NCI-H128 (cell line): ENCODE results near the gene TNFRSF18.

Source experiments
- DNase-seq: peaks from one replicate; lab custom pipeline; 2025; ENCODE audit not compliant: unreplicated experiment; lab: John Stamatoyannopoulos, UW

TNFRSF18 gene

DNA sequence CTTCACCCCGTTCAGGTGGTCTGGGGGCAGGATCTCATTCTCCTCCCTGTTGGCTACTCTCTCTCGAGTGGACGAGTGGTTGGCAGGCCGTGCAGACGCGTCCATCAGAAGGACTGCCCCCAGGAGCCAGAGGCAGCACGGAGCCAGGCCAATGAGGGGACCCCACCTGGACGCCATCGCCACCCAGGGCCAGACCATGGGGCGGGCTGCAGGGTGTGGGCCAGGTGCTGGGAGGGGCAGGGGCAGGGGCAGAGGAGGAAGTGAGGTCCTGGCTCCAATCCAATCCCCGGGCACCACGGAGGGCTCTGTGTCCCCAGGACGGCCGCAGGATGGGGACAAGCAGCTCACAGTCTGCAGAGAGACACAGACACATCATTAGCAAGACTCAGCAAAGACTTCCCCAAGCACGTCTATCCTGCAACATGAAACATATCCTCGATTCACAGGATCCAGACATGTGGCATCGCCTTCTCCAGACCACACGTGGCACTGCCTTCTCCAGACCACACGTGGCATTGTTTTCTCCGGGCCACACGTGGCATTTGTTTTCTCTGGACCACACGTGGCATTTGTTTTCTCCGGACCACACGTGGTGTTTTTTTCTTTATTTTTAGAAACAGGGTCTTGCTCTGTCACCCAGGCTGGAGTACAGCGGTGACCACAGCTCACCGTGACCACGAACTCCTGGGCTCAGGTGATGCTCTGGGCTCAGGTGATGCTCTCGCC lies 22.4 kb upstream of the TNFRSF18 start:
- no peak for DNase-seq

GRCh38 chr1:1228187-1228586 lies 21.8 kb upstream of the TNFRSF18 start:
- DNase-seq = no peak

GRCh38 chr1:1227386-1227785 lies 21.0 kb upstream of the TNFRSF18 start:
- DNase-seq = no peak

- DNase-seq = no peak
Observed at GRCh38 chr1:1226566-1227362, 20.4 kb upstream of the TNFRSF18 start.

- no peak for DNase-seq
Observed at GRCh38 chr1:1225913-1226312, 19.5 kb upstream of the TNFRSF18 start.

- no peak for DNase-seq
Observed at GRCh38 chr1:1225238-1225845, 18.9 kb upstream of the TNFRSF18 start.

DNA sequence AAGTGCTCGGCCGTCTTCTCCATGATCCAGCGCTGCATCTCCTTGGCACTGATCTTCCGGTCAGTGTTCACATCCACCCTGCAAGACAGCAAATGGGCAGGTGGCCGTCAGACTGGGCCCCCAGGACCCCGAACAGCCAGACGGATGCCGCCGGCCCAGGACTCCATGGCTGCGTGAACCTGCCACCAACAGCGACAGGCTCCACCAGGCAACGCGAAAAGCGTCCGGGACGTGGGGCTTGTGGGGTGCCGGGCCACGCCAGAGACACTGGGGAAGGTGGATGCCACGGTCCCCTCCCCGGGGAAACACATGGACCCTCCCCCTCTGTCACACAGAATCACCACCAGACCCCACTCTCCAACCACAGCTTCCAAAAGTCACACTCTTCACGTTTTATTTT lies 17.5 kb upstream of the TNFRSF18 start:
- DNase-seq = no peak

DNA sequence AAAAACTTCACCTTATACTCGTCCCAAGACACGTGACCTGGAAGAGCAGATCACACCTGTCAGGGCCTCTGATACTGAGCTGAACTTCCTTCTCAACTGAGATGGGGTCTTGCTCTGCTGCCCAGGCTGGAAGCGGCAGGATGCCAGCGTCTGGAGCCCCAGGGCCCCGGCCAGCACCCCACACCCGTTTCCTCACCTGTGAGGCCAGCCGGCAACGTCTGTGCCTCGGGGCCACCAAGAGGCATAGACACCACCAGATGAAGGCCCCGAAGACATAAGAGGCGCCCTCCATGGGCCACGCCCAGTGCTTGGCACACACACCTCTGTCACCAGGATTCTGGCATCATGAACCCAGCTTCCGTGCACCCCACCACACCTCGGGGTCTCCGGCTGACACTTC lies 16.9 kb upstream of the TNFRSF18 start:
- no peak for DNase-seq

GRCh38 chr1:1222575-1223225 lies 16.3 kb upstream of the TNFRSF18 start:
- no peak for DNase-seq

DNA sequence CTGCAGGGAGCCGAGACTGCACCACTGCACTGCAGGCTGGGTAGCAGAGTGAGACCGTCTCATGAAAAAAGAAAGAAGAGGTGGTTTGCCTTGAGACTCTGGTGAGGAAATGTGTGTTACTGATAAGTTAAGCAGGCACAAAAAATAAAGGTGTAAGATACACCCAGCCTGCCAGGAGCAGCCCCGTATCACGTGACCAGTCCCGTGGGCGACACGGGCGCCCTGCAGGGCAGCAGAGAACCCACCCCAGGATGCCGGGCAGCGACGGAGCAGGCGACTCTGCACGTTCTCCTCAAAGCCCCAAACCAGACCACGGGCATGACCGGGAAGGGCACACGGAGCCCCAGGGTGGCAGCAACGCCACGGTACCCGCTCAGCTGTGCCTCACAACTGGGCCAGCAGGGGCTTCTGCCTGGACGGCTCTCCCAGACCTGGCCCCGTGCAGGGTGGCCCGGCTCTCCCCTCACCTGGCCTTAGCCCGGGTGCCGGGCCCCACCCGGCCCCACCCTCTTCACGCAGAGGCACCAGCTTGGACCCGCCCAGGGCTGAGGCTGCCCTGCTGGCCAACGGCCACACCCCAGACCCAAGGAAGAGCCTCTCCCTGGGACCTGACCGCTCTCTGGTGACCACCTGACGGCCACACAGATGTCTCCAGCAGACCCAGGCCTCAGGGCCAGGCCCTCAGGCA lies 15.6 kb upstream of the TNFRSF18 start:
- DNase-seq = no peak

- DNase-seq = no peak
Observed at GRCh38 chr1:1220197-1220596, 13.8 kb upstream of the TNFRSF18 start.

DNA sequence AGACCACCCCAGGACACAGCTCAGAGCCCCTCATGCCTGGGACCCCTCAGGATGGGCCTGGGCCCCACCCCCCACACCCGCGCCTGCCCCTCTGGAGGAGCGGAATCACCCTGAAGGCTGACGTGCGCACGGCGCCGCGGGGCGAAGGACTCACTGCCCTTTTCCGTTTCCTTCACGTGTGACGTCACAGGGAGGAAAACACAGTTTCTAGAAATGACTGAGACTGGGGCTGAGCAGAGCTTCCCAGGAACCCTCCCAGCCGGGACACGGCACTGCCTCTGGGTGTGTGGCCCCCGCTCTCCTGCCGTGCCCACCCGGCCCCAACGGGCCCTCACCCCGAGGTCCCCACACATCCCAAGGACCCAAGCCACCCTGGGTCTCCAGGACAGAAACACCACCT lies 12.9 kb upstream of the TNFRSF18 start:
- no peak for DNase-seq

DNA sequence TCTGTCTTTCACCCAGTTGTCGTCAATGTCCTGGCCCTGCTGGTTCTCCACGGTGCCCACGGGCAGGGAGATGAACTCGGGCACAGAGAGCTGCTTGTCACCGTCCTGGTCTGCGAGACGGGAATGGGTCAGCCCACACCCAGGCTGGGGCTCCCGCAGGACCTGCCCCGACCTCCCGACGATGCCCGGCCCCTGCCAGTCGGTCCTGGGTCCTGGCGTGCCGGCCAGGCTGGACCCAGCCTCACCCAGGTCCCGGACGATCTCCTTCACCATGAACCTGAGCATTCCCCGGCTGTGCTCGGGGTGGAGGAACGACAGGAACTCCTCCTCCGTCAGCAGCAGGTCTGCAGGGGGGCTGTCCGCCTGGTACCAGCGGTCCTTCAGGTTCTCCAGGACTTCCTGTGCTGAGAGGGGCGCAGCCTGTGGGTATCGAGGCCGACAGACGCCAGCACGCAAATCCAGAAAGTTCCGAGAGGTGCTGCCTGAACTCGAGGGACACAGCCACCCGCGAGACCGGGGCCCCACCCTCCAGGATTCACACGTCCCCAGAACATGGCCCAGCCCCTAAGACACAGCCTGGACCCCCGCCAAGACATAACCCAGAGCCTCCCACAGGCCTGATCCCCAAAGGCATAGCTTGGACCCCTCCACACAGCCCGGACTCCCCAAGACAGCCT lies 12.3 kb upstream of the TNFRSF18 start:
- DNase-seq = no peak

- DNase-seq = no peak
Observed at GRCh38 chr1:1217621-1218523, 11.5 kb upstream of the TNFRSF18 start.

DNA sequence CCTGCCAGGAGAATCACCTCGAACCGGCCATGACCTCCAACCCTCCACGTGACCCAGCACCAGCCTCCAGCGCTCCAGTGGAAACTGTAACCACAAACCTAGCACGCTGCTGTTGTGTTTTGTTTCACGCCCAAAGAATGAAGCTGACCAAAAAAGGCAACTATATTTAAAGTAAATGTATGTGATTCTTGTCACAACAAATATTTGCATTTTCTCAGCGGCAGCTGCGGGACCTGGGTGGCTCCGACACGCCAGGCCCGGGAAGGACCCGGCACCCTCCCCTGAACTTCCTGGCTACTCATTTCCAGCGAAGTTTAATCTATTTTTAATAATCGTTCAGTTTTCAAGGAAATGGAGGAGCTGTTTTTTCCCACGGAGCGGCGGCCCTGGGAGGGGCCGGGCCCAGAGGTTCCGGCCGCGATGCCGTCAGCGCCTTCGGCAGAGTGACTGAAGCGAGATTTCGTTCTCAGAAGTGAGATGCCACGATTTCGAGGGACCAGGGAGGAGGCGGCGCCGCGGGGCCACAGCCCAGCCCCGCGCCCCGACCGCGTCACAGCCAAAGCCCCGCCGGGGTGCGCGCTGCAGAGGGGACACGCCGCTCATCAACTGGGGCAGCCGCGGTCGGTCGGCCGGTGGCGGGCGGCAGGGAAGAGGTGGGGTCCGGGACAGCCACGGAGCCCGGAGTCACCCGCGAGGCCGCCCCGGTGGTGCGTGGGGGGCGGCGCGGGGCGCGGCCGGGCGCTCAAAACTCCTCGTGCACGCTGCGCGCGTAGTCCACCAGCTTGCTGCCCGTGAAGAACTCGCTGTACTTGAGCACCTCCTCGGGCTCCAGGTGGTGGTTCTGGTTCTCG lies 10.6 kb upstream of the TNFRSF18 start:
- no peak for DNase-seq

DNA sequence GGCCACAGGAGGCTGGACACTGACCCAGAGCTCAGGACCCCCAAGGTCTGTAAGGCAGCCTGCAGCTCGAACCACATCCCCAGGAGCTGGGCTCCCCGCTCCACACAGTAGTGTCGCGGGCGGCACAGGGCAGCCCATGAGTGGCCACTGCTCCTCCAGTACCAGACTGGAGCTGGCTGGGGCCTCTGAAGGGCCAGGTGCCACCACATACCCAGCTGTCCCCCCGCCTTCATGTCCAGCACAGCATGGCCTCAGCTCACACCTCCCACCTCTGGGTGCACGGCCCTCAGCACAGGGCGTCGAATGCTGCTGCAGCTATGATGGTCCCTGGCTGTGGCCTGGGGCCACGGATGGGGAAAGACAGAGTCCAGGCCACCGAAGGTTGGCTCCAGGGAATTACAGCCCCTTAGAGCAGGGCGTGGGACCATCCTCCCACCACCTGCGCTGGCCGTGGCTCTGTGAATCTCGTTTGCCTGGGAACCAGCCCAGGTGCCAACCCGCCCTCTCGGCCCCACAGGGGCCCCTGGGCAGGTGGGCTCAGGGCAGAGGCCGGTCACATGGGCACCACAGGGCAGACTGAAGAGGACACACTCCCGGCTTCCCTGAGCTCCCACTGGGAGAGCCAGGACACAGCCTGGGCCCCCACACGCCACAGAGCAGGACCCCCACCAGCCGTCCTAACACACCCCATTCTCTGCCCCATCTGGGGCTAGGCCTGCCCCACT lies 9.7 kb upstream of the TNFRSF18 start:
- no peak for DNase-seq

- no peak for DNase-seq
Observed at GRCh38 chr1:1215080-1215676, 8.8 kb upstream of the TNFRSF18 start.
